H1 (cell line): ENCODE results near the gene SLC1A4. TPM values are rescaled to one million over a fixed set of nuclear protein-coding genes. Genes with fewer than 3 reads are reported as not detected.

Experiments
- CTCF ChIA-PET: fragments of 300-600 bp; sonication (Branson Sonifier 250); formaldehyde crosslinking; loops from one replicate; lab custom pipeline; 2021; ENCODE audit not compliant: partially characterized antibody; lab: Charles Lee
- POLR2A ChIA-PET: fragments of 300-600 bp; sonication (Branson Sonifier 250); formaldehyde crosslinking; loops from one replicate; lab custom pipeline; 2021; ENCODE audit warnings: inconsistent platforms; ENCODE audit not compliant: partially characterized antibody; lab: Charles Lee
- DNase-seq, 2 experiments: peaks; one replicate each; pipeline versions ENCODE4 v3.0.0 to v3.0.0-alpha.2; 2010 to 2022; ENCODE audit warnings: low spot score in 2 of 2, low read depth in 1 of 2, mixed read lengths in 1 of 2
- FAIRE-seq: peaks from 2 replicates; lab custom pipeline; 2011; peaks lifted over from hg19 to GRCh38; lab: Jason Lieb, UNC
- H2AFZ ChIP-seq: 2 replicates; pipeline ENCODE4 v1.8.1; 2012; ENCODE audit warnings: low read length, inconsistent platforms
- H2AK5ac ChIP-seq: 2 replicates; pipeline ENCODE4 v1.6.1; 2013; ENCODE audit warnings: low read depth, low read length
- H2BK120ac ChIP-seq: replicated peaks from 2 replicates; pipeline ENCODE3; 2013; ENCODE audit warnings: low read depth, low read length, inconsistent platforms
- H2BK12ac ChIP-seq: 2 replicates; pipeline ENCODE4 v1.6.1; 2013; ENCODE audit warnings: low read depth, low read length
- H2BK15ac ChIP-seq: 2 replicates; pipeline ENCODE4 v1.6.1; 2013; ENCODE audit warnings: low read length
- H2BK20ac ChIP-seq: 2 replicates; pipeline ENCODE4 v1.6.1; 2013; ENCODE audit warnings: low read length
- H2BK5ac ChIP-seq: 2 replicates; pipeline ENCODE4 v1.6.1; 2013; ENCODE audit warnings: low read depth, low read length
- H3K14ac ChIP-seq: 2 replicates; pipeline ENCODE4 v1.6.1; 2013; ENCODE audit warnings: inconsistent platforms; ENCODE audit not compliant: insufficient read length
- H3K18ac ChIP-seq: 2 replicates; pipeline ENCODE4 v1.6.1; 2013; ENCODE audit warnings: low read length; ENCODE audit errors: extremely low read depth
- H3K23ac ChIP-seq: 2 replicates; pipeline ENCODE4 v1.6.1; 2013; ENCODE audit warnings: inconsistent platforms; ENCODE audit not compliant: insufficient read length
- H3K23me2 ChIP-seq: 2 replicates; pipeline ENCODE4 v1.6.1; 2013; ENCODE audit warnings: low read depth, low read length
- H3K27ac ChIP-seq: 2 replicates; pipeline ENCODE4 v1.6.1; 2011; ENCODE audit warnings: low read depth, low read length, inconsistent platforms
- H3K27me3 ChIP-seq, 4 experiments: replicated peaks in 1 of 4; 1 replicate in 1 of 4; 2 replicates in 3 of 4; pipeline versions ENCODE4 v1.6.1 to v1.8.1; 2011 to 2013; ENCODE audit warnings: low read length in 3 of 4, mild to moderate bottlenecking in 3 of 4, inconsistent platforms in 2 of 4, mixed read lengths in 2 of 4, moderate library complexity in 1 of 4; ENCODE audit not compliant: control insufficient read depth in 3 of 4, insufficient read depth in 3 of 4; ENCODE audit errors: extremely low read depth in 1 of 4
- H3K36me3 ChIP-seq, 4 experiments: 2 replicates each; pipeline versions ENCODE4 v1.6.1 to v1.8.1; 2011 to 2013; ENCODE audit warnings: mild to moderate bottlenecking in 4 of 4, low read length in 3 of 4, moderate library complexity in 2 of 4, control low read depth in 1 of 4, inconsistent platforms in 1 of 4; ENCODE audit not compliant: insufficient read depth in 4 of 4, control insufficient read depth in 2 of 4
- H3K4ac ChIP-seq: replicated peaks from 2 replicates; pipeline ENCODE3; 2013; ENCODE audit warnings: low read length, low read depth, mixed read lengths, inconsistent platforms; ENCODE audit not compliant: insufficient read length
- H3K4me1 ChIP-seq, 4 experiments: replicated peaks in 1 of 4; 1 replicate in 1 of 4; 2 replicates in 3 of 4; pipeline versions ENCODE4 v1.6.1 to v1.8.1; 2011 to 2013; ENCODE audit warnings: low read length in 3 of 4, inconsistent platforms in 2 of 4, mixed read lengths in 1 of 4; ENCODE audit not compliant: insufficient read depth in 4 of 4, control insufficient read depth in 3 of 4
- H3K4me2 ChIP-seq, 2 experiments: 2 replicates each; pipeline versions ENCODE4 v1.6.1 to v1.8.1; 2011 to 2013; ENCODE audit warnings: low read depth in 2 of 2, low read length in 2 of 2, control low read depth in 1 of 2, inconsistent platforms in 1 of 2, mild to moderate bottlenecking in 1 of 2; ENCODE audit not compliant: insufficient read depth in 1 of 2
- H3K4me3 ChIP-seq, 4 experiments: fragments of 200-600, 300-600 bp in 1 of 4; sonication (generic), shearing (Covaris generic), sonication (Bioruptor Twin) in 1 of 4; 2 replicates each; pipeline versions ENCODE4 v1.5.1 to v1.8.1; 2011 to 2016; ENCODE audit warnings: low read length in 4 of 4, low read depth in 3 of 4, control low read depth in 2 of 4, inconsistent platforms in 2 of 4, mild to moderate bottlenecking in 2 of 4, mixed read lengths in 1 of 4, moderate library complexity in 1 of 4; ENCODE audit not compliant: insufficient read depth in 2 of 4; ENCODE audit errors: extremely low read depth in 1 of 4
- H3K56ac ChIP-seq: replicated peaks from 2 replicates; pipeline ENCODE3; 2013; ENCODE audit warnings: low read depth, mild to moderate bottlenecking, mixed read lengths, low read length, inconsistent platforms; ENCODE audit not compliant: insufficient read length
- H3K79me1 ChIP-seq: 2 replicates; pipeline ENCODE4 v1.6.1; 2013; ENCODE audit warnings: low read depth, low read length, control low read depth
- H3K79me2 ChIP-seq, 2 experiments: 2 replicates each; pipeline versions ENCODE4 v1.6.1 to v1.8.1; 2012 to 2013; ENCODE audit warnings: low read length in 2 of 2, mild to moderate bottlenecking in 2 of 2, inconsistent platforms in 1 of 2; ENCODE audit not compliant: insufficient read depth in 2 of 2, control insufficient read depth in 1 of 2
- H3K9ac ChIP-seq, 4 experiments: replicated peaks in 1 of 4; 1 replicate in 1 of 4; 2 replicates in 3 of 4; pipeline versions ENCODE4 v1.6.1 to v1.8.1; 2011 to 2013; ENCODE audit warnings: low read depth in 3 of 4, low read length in 3 of 4, control low read depth in 2 of 4, mild to moderate bottlenecking in 2 of 4, moderate library complexity in 2 of 4, inconsistent platforms in 1 of 4; ENCODE audit errors: extremely low read depth in 1 of 4
- H3K9me3 ChIP-seq, 2 experiments: 2 replicates each; pipeline versions ENCODE4 v1.6.1 to v1.8.1; 2012 to 2013; ENCODE audit warnings: mild to moderate bottlenecking in 2 of 2, moderate library complexity in 2 of 2, control low read depth in 1 of 2, inconsistent platforms in 1 of 2, low read depth in 1 of 2, low read length in 1 of 2, mixed read lengths in 1 of 2; ENCODE audit not compliant: insufficient read depth in 2 of 2
- H4K20me1 ChIP-seq, 2 experiments: replicated peaks in 1 of 2; 2 replicates each; pipeline versions ENCODE3 to v1.8.1; 2011 to 2013; ENCODE audit warnings: inconsistent platforms in 2 of 2, low read length in 2 of 2, mild to moderate bottlenecking in 1 of 2; ENCODE audit not compliant: insufficient read depth in 2 of 2, control insufficient read depth in 1 of 2
- H4K5ac ChIP-seq: 2 replicates; pipeline ENCODE4 v1.6.1; 2013; ENCODE audit warnings: low read length, low read depth, mixed read lengths, inconsistent platforms; ENCODE audit not compliant: insufficient read length
- H4K8ac ChIP-seq: 2 replicates; pipeline ENCODE4 v1.8.0; 2013; ENCODE audit warnings: mild to moderate bottlenecking, moderate library complexity, low read length, inconsistent platforms; ENCODE audit not compliant: insufficient read depth; ENCODE audit errors: extremely low read depth
- H4K91ac ChIP-seq: replicated peaks from 2 replicates; pipeline ENCODE3; 2013; ENCODE audit warnings: low read length, mixed read lengths, inconsistent platforms; ENCODE audit not compliant: insufficient read length
- BACH1 ChIP-seq: IDR thresholded peaks from 2 replicates; pipeline ENCODE4 v1.6.1; 2012; ENCODE audit warnings: low read length, improper control_type of control experiment
- CEBPB ChIP-seq: IDR thresholded peaks from 2 replicates; pipeline ENCODE4 v1.6.1; 2012; ENCODE audit warnings: low read depth, low read length
- CTBP2 ChIP-seq: IDR thresholded peaks from 2 replicates; pipeline ENCODE4 v1.7.0; 2011; ENCODE audit warnings: borderline replicate concordance, mild to moderate bottlenecking, moderate library complexity, mixed read lengths, low read length; ENCODE audit not compliant: insufficient read depth, insufficient read length
- EP300 ChIP-seq, 2 experiments: IDR thresholded peaks; 1 replicate in 1 of 2; 2 replicates in 1 of 2; pipeline ENCODE4 v1.6.1; 2011 to 2012; ENCODE audit warnings: low read depth in 2 of 2, low read length in 2 of 2, mild to moderate bottlenecking in 2 of 2, borderline replicate concordance in 1 of 2, inconsistent platforms in 1 of 2, moderate library complexity in 1 of 2
- EZH2 ChIP-seq: fragments of 200-600 bp; sonication (generic); IDR thresholded peaks from 2 replicates; pipeline ENCODE4 v1.7.1; 2012; ENCODE audit warnings: low read depth, mild to moderate bottlenecking, moderate library complexity, low read length, inconsistent platforms; ENCODE audit not compliant: severe bottlenecking
- PHF8 ChIP-seq: fragments of 200-600 bp; sonication (generic); conservative IDR thresholded peaks from 2 replicates; pipeline ENCODE4 v1.7.1; 2012; ENCODE audit warnings: low read depth, mild to moderate bottlenecking, inconsistent platforms, low read length, moderate library complexity
- RBBP5 ChIP-seq: IDR thresholded peaks from 2 replicates; pipeline ENCODE4 v1.7.1; 2012; ENCODE audit warnings: low read depth, mild to moderate bottlenecking, inconsistent platforms, low read length, moderate library complexity, borderline replicate concordance
- RFX5 ChIP-seq: IDR thresholded peaks from 2 replicates; pipeline ENCODE4 v1.6.1; 2011; ENCODE audit warnings: low read depth, low read length, improper control_type of control experiment, borderline replicate concordance
- SIRT6 ChIP-seq: IDR thresholded peaks from one replicate; pipeline ENCODE4 v1.7.1; 2012; ENCODE audit warnings: low read length, inconsistent platforms
- SP1 ChIP-seq: IDR thresholded peaks from 2 replicates; pipeline ENCODE4 v1.6.1; 2011; ENCODE audit warnings: low read depth, low read length
- WGBS, 2 experiments: shearing (Covaris generic) in 1 of 2; methylation state at CpG; one replicate each; pipeline versions ENCODE4 v1.1.6 to v1.1.7; 2013 to 2015; ENCODE audit warnings: low lambda C conversion rate in 2 of 2, mixed read lengths in 2 of 2, inconsistent platforms in 1 of 2, low coverage in 1 of 2, missing lambda C conversion rate in 1 of 2; ENCODE audit not compliant: insufficient replicate concordance in 2 of 2, insufficient coverage in 1 of 2, insufficient read length in 1 of 2; ENCODE audit errors: extremely low coverage in 1 of 2, missing lambda C conversion rate in 1 of 2; 5-methylcytosine and 5-hydroxymethylcytosine counted together
- polyA plus RNA-seq, 7 experiments: library from polyadenylated mRNA; depleted of rRNA in 3 of 7; stranded (reverse) in 5 of 7; unstranded in 2 of 7; fragments of >200 nt in 5 of 7; fragments of 200-250 nt in 2 of 7; gene quantifications; 1 replicate in 5 of 7; 2 replicates in 1 of 7; 4 replicates in 1 of 7; pipeline versions ENCODE4 v1.2.1 to v1.2.3, GENCODE V29; 2011 to 2013; ENCODE audit warnings: missing spikeins in 2 of 7, mixed read lengths in 2 of 7
- total RNA-seq: library from RNA; stranded (reverse); fragmentation: NEBNext Ultra II Directional; extraction: Animal tissue kit (Norgen Biotek cat#: 25700); gene quantifications from 2 replicates; pipeline ENCODE4 v1.2.1, GENCODE V29; 2021

SLC1A4 gene
- total and polyA plus RNA-seq, 2 of the 8 experiments (the other 6 are each of a cell fraction or from before 2014, with no cell fraction given), result 0.44 to 0.86 TPM

DNA sequence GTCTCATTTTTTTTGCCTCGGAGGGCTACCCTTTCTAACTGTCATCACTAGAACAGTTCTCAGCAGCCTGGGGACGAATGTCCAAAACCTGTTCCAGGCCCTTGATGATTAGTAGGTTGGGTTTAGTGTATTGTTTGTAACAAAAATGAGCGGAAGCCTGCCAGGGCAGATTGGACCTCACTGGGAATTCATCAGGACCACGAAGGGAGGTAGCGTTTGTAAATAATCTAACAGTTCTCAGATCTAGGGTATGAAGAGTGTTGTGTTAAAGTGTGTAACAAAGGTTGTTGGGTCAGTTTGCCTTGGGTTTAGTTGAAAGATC, 67.8 kb downstream of the SLC1A4 start:
- DNase-seq (no peak), FAIRE-seq (no peak)
- no peak for TF ChIP-seq SP1
- no peak for TF ChIP-seq CEBPB
- no peak for TF ChIP-seq RFX5
- TF ChIP-seq SIRT6, result no peak
- no peak for TF ChIP-seq EP300 (IDR thresholded peaks at IDR 0.05; ENCODE audit: borderline replicate concordance in 1 of 2, low read depth in 2 of 2, low read length in 2 of 2)
- TF ChIP-seq BACH1, result no peak
- no peak for TF ChIP-seq EZH2
- TF ChIP-seq CTBP2, result no peak
- TF ChIP-seq PHF8, result no peak
- TF ChIP-seq RBBP5, result no peak
- ChIA-PET CTCF (interaction anchor here (3.1 kb wide), 1 partner anchor 8 kb away, joined by 17 read pairs; no protein-coding TSS in a partner anchor), POLR2A (interaction anchor here (0.8 to 8.1 kb wide), 14 partner anchors 8 to 364 kb away, joined by 3 to 84 read pairs (median 6); partner anchors contain the start of genes ACTR2 and RAB1A)
- peak overlapping the region; percentile 52; the same call in 1 of the 2 replicates for H3K18ac ChIP-seq
- H3K23me2 ChIP-seq, result peaks cover 9% of the 10 kb centered on the region
- no peak overlapping the region for H3K4ac ChIP-seq
- H3K27ac ChIP-seq, result peak overlapping the region; percentile 78; the same call in 1 of the 2 replicates
- no peak overlapping the region for H4K91ac ChIP-seq
- peaks cover 0 to 7% (median 3%) of the 10 kb centered on the region in 4 experiments; a peak in 4 of 7 replicates for H3K4me1 ChIP-seq
- H3K14ac ChIP-seq, result no peak overlapping the region
- H4K20me1 ChIP-seq, result peaks cover 2 to 15% of the 10 kb centered on the region in 2 experiments
- H2BK12ac ChIP-seq, result no peak overlapping the region; the same call in 1 of the 2 replicates
- no peak overlapping the region for H3K23ac ChIP-seq
- WGBS, 2 experiments, result 13% methylated on average over 5 of the region's 5 CpGs; no CpG with 5 or more reads in 1 of the 2 experiments
- H3K9me3 ChIP-seq, result no peaks in the 10 kb centered on the region
- H2BK20ac ChIP-seq, result no peak overlapping the region
- H3K4me2 ChIP-seq, result peak overlapping the region; percentile 80 to 87
- peak overlapping the region; percentile 41 to 90 (median 88) for H3K9ac ChIP-seq
- H4K8ac ChIP-seq, result peak overlapping the region; percentile 97; the same call in 1 of the 2 replicates
- peaks cover 0 to 3% (median 1%) of the 10 kb centered on the region in 4 experiments; a peak in 1 of 7 replicates for H3K27me3 ChIP-seq
- no peak overlapping the region for H2BK120ac ChIP-seq
- H3K79me1 ChIP-seq, result peaks cover 13% of the 10 kb centered on the region
- H2BK15ac ChIP-seq, result no peak overlapping the region
- H3K56ac ChIP-seq, result no peak overlapping the region
- H3K36me3 ChIP-seq, result no peaks in the 10 kb centered on the region; a peak in 1 of 8 replicates
- H4K5ac ChIP-seq, result no peak overlapping the region
- no peak overlapping the region for H2AK5ac ChIP-seq
- peaks cover 12 to 51% of the 10 kb centered on the region in 2 experiments for H3K79me2 ChIP-seq
- H2BK5ac ChIP-seq, result no peak overlapping the region
- no peak overlapping the region for H2AFZ ChIP-seq
- peak overlapping the region; percentile 67 to 86 (median 76) for H3K4me3 ChIP-seq
